ENCODE data around the gene BCR. TPM values are rescaled to one million over a fixed set of nuclear protein-coding genes. Genes with fewer than 3 reads are reported as not detected.
"Not testable (repeated sequence)": the region's sequence is repeated elsewhere in the genome, so short reads cannot be mapped to it uniquely, and the experiment has no call there.

Gene BCR
- total and polyA plus RNA-seq, 4 donors = 5.3 to 120 (median 71.8) TPM

- Histone ChIP-seq H3K27ac (ENCODE audit: low read depth in 1 of 2, low read length in 2 of 2) (no peak overlapping the region), H3K9me3 (ENCODE audit: control insufficient read depth, low read length) (no peaks in the 10 kb centered on the region), H3K36me3 (ENCODE audit: control insufficient read depth in 1 of 2, insufficient read depth in 2 of 2, low read length in 1 of 2) (no peaks in the 10 kb centered on the region), H3K4me1 (ENCODE audit: control insufficient read depth in 1 of 2, insufficient read depth in 2 of 2, low read length in 2 of 2) (no peaks in the 10 kb centered on the region), H3K4me3 (ENCODE audit: low read length in 2 of 2) (no peak overlapping the region), H3K27me3 (ENCODE audit: control insufficient read depth in 1 of 2, insufficient read depth in 2 of 2, low read length in 1 of 2) (no peaks in the 10 kb centered on the region)
- DNase-seq = no peak
- intact Hi-C loops (cut with DNase I) = no loop called here
- ATAC-seq (ENCODE audit: low FRiP score) = no peak
These were observed 181.4 kb downstream of the BCR start for GRCh38 chr22:23361676-23362075.

GRCh38 chr22:23363683-23364082 is 183.4 kb downstream of the BCR start:
- ATAC-seq (ENCODE audit: low FRiP score) = no peak
- H3K4me1 ChIP-seq (ENCODE audit: control insufficient read depth in 1 of 2, insufficient read depth in 2 of 2, low read length in 2 of 2) = no peaks in the 10 kb centered on the region
- no peaks in the 10 kb centered on the region for H3K9me3 ChIP-seq (ENCODE audit: control insufficient read depth, low read length)
- DNase-seq = no peak
- no peak overlapping the region for H3K27ac ChIP-seq (ENCODE audit: low read depth in 1 of 2, low read length in 2 of 2)
- intact Hi-C loops (cut with DNase I) = no loop called here
- no peaks in the 10 kb centered on the region for H3K27me3 ChIP-seq (ENCODE audit: control insufficient read depth in 1 of 2, insufficient read depth in 2 of 2, low read length in 1 of 2)
- 61 to 70% methylated on average over 3 of the region's 3 CpGs for WGBS, 2 donors
- H3K4me3 ChIP-seq (ENCODE audit: low read length in 2 of 2) = no peak overlapping the region
- no peaks in the 10 kb centered on the region for H3K36me3 ChIP-seq (ENCODE audit: control insufficient read depth in 1 of 2, insufficient read depth in 2 of 2, low read length in 1 of 2)

- DNase-seq (no peak), ATAC-seq (ENCODE audit: low FRiP score) (no peak)
- no peaks in the 10 kb centered on the region for H3K4me1 ChIP-seq (ENCODE audit: control insufficient read depth in 1 of 2, insufficient read depth in 2 of 2, low read length in 2 of 2)
- 54 to 56% methylated on average over 3 of the region's 3 CpGs for WGBS, 2 donors
- H3K27ac ChIP-seq (ENCODE audit: low read depth in 1 of 2, low read length in 2 of 2) = no peak overlapping the region
- intact Hi-C loops (cut with DNase I) = no loop called here
- H3K4me3 ChIP-seq (ENCODE audit: low read length in 2 of 2) = no peak overlapping the region
- H3K9me3 ChIP-seq (ENCODE audit: control insufficient read depth, low read length) = no peaks in the 10 kb centered on the region
- H3K36me3 ChIP-seq (ENCODE audit: control insufficient read depth in 1 of 2, insufficient read depth in 2 of 2, low read length in 1 of 2) = no peaks in the 10 kb centered on the region
- peaks cover 0 to under 1% of the 10 kb centered on the region in 2 donors for H3K27me3 ChIP-seq (ENCODE audit: control insufficient read depth in 1 of 2, insufficient read depth in 2 of 2, low read length in 1 of 2)
These were observed 184.1 kb downstream of the BCR start for GRCh38 chr22:23364389-23364788.

- Histone ChIP-seq H3K4me3 (ENCODE audit: low read length in 2 of 2) (no peak overlapping the region), H3K9me3 (ENCODE audit: control insufficient read depth, low read length) (no peaks in the 10 kb centered on the region), H3K27me3 (ENCODE audit: control insufficient read depth in 1 of 2, insufficient read depth in 2 of 2, low read length in 1 of 2) (peaks cover 0 to 2% of the 10 kb centered on the region in 2 donors), H3K27ac (ENCODE audit: low read depth in 1 of 2, low read length in 2 of 2) (no peak overlapping the region), H3K36me3 (ENCODE audit: control insufficient read depth in 1 of 2, insufficient read depth in 2 of 2, low read length in 1 of 2) (no peaks in the 10 kb centered on the region), H3K4me1 (ENCODE audit: control insufficient read depth in 1 of 2, insufficient read depth in 2 of 2, low read length in 2 of 2) (no peaks in the 10 kb centered on the region)
- no peak for DNase-seq
- intact Hi-C loops (cut with DNase I) = no loop called here
- no peak for ATAC-seq (ENCODE audit: low FRiP score)
- WGBS, 2 donors = 78 to 85% methylated on average over 6 of the region's 6 CpGs
These were observed 185.2 kb downstream of the BCR start for GRCh38 chr22:23365524-23365923.

DNA sequence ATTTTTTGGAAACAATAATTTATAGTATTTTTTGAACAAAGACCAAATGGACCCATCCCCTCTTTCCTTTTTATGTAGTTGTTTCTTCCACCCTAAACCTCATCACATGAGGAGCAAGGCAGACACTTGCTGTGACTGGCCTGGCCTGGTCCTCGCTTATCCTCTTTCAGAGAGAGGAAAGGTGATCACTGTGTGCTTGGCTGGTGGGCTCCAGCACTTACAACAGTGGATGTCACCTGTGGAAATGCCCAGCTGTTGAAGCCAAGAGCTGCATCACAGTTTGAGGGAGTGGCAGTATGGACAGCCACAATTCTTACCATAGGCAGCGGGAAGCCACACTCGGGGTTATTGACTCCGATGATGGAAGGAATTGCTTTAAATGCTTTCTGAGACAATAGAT is 185.7 kb downstream of the BCR start:
- intact Hi-C loops (cut with DNase I) = no loop called here
- Histone ChIP-seq H3K36me3 (ENCODE audit: control insufficient read depth in 1 of 2, insufficient read depth in 2 of 2, low read length in 1 of 2) (no peaks in the 10 kb centered on the region), H3K27ac (ENCODE audit: low read depth in 1 of 2, low read length in 2 of 2) (no peak overlapping the region), H3K4me1 (ENCODE audit: control insufficient read depth in 1 of 2, insufficient read depth in 2 of 2, low read length in 2 of 2) (no peaks in the 10 kb centered on the region), H3K9me3 (ENCODE audit: control insufficient read depth, low read length) (no peaks in the 10 kb centered on the region), H3K27me3 (ENCODE audit: control insufficient read depth in 1 of 2, insufficient read depth in 2 of 2, low read length in 1 of 2) (peaks cover 0 to 2% of the 10 kb centered on the region in 2 donors), H3K4me3 (ENCODE audit: low read length in 2 of 2) (no peak overlapping the region)
- no peak for DNase-seq
- no peak for ATAC-seq (ENCODE audit: low FRiP score)
- 67 to 82% methylated on average over 4 of the region's 4 CpGs for WGBS, 2 donors

DNA sequence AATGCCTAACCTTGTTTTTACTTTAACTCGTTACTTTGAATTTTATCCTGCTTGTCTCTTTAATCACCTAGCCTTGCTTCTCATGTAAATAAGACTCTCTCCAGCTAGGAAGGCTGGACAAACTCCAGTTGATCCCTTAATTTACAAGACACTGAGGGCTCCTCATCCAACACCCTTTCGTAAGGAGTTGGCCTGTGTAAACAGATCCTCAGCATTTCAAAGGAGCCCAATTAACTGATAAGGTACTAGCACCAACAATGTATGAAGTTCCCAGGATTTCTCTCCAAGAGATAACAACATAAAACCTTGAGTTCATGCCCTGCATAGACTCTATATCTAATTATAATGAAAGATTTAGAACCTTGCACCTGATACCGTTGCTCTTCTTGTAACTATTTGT is 186.9 kb downstream of the BCR start:
- H3K9me3 ChIP-seq (ENCODE audit: control insufficient read depth, low read length); H3K27ac ChIP-seq (ENCODE audit: low read depth in 1 of 2, low read length in 2 of 2); ATAC-seq (ENCODE audit: low FRiP score); H3K27me3 ChIP-seq (ENCODE audit: control insufficient read depth in 1 of 2, insufficient read depth in 2 of 2, low read length in 1 of 2); H3K4me1 ChIP-seq (ENCODE audit: control insufficient read depth in 1 of 2, insufficient read depth in 2 of 2, low read length in 2 of 2); DNase-seq; H3K4me3 ChIP-seq (ENCODE audit: low read length in 2 of 2); H3K36me3 ChIP-seq (ENCODE audit: control insufficient read depth in 1 of 2, insufficient read depth in 2 of 2, low read length in 1 of 2); intact Hi-C loops (cut with DNase I): not testable (repeated sequence)
- WGBS, 2 donors = 50 to 65% methylated on average over 3 of the region's 3 CpGs

Other genes starting within 250 kb of the BCR start
- 1 to 10 TPM; 5.8 to 6.1 TPM for gene GNAZ, start 110.0 kb upstream of the BCR start, total RNA-seq
- gene GNAZ, start 110.0 kb upstream of the BCR start, polyA plus RNA-seq = 1 to 10 TPM in 1 of 2 donors, under 1 TPM in 1; 0.84 to 1.4 TPM
- 1 to 10 TPM in 1 of 2 donors, under 1 TPM in 1; 0.78 to 1.2 TPM for gene RSPH14, start 38.5 kb upstream of the BCR start, total RNA-seq
- not detected for gene RSPH14, start 38.5 kb upstream of the BCR start, polyA plus RNA-seq
- 1 to 10 TPM; 1.8 to 3.2 TPM for gene RAB36, start 35.0 kb upstream of the BCR start, total RNA-seq
- gene RAB36, start 35.0 kb upstream of the BCR start, polyA plus RNA-seq = 1 to 10 TPM; 1.0 to 2.1 TPM

Data from aorta (tissue), 5 donors.